Choroid plexus epithelial cell (primary cell): ENCODE results near the gene NRROS.

ENCODE experiments used
- DNase-seq: peaks from one replicate; pipeline ENCODE4 v3.0.0-alpha.2; 2010; ENCODE audit warnings: low read depth
- H3K4me3 ChIP-seq: 2 replicates; pipeline ENCODE4 v1.5.1; 2011; ENCODE audit warnings: low read depth, mild to moderate bottlenecking, control low read depth, low read length, moderate library complexity
- TF ChIP-seq, protein P1 (sequence below): conservative IDR thresholded peaks from 2 replicates; pipeline ENCODE4 v1.5.1; 2011; ENCODE audit warnings: low read depth, mild to moderate bottlenecking, control low read depth, inconsistent platforms, low read length, moderate library complexity

The NRROS gene

DNA sequence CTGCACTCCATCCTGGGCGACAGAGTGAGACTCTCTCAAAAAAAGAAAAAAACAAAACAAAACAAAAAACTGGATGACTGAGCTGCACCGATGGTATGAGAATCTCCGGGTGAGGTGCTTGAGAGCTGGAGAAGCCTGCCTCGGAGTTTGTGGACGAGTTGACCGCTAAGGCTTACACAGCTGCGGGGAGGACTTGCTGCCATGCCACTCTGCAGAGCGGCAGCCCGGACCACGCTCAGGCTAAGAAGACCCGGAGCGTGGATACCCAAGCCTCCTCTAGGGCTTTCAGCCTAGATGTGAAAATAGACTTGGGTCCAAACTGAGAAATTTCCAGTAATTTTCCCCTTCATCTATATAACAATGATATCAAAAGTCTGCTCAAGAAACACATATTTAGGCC lies 16.0 kb downstream of the NRROS start:
- no peak for DNase-seq
- TF ChIP-seq, protein P1, sequence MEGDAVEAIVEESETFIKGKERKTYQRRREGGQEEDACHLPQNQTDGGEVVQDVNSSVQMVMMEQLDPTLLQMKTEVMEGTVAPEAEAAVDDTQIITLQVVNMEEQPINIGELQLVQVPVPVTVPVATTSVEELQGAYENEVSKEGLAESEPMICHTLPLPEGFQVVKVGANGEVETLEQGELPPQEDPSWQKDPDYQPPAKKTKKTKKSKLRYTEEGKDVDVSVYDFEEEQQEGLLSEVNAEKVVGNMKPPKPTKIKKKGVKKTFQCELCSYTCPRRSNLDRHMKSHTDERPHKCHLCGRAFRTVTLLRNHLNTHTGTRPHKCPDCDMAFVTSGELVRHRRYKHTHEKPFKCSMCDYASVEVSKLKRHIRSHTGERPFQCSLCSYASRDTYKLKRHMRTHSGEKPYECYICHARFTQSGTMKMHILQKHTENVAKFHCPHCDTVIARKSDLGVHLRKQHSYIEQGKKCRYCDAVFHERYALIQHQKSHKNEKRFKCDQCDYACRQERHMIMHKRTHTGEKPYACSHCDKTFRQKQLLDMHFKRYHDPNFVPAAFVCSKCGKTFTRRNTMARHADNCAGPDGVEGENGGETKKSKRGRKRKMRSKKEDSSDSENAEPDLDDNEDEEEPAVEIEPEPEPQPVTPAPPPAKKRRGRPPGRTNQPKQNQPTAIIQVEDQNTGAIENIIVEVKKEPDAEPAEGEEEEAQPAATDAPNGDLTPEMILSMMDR, result no peak
- H3K4me3 ChIP-seq, result no peak overlapping the region

DNA sequence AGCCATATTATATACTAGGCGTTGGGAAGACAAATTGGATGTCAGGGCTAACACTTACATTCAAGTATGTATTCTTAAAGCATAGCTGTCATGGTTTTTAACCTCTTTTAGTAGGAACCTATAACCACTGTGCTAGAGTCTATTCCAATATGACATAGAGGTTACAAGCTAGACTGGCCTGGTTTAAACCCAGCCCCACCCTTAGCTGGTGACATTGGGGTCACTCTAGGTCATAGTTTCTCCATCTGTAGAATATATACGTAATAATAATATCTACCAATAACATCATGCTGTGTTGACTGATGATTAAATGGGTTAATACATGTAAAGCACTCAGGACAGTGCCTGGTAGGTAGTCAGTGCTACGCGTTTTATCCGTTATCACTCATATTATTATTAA lies 16.7 kb downstream of the NRROS start:
- no peak overlapping the region for H3K4me3 ChIP-seq
- no peak for DNase-seq
- TF ChIP-seq, protein P1, result no peak

DNA sequence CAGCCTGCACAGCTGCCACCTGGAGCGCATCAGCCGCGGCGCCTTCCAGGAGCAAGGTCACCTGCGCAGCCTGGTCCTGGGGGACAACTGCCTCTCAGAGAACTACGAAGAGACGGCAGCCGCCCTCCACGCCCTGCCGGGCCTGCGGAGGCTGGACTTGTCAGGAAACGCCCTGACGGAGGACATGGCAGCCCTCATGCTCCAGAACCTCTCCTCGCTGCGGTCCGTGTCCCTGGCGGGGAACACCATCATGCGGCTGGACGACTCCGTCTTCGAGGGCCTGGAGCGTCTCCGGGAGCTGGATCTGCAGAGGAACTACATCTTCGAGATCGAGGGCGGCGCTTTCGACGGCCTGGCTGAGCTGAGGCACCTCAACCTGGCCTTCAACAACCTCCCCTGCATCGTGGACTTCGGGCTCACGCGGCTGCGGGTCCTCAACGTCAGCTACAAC lies 20.4 kb downstream of the NRROS start:
- no peak overlapping the region for H3K4me3 ChIP-seq
- TF ChIP-seq, protein P1, result no peak
- no peak for DNase-seq

DNA sequence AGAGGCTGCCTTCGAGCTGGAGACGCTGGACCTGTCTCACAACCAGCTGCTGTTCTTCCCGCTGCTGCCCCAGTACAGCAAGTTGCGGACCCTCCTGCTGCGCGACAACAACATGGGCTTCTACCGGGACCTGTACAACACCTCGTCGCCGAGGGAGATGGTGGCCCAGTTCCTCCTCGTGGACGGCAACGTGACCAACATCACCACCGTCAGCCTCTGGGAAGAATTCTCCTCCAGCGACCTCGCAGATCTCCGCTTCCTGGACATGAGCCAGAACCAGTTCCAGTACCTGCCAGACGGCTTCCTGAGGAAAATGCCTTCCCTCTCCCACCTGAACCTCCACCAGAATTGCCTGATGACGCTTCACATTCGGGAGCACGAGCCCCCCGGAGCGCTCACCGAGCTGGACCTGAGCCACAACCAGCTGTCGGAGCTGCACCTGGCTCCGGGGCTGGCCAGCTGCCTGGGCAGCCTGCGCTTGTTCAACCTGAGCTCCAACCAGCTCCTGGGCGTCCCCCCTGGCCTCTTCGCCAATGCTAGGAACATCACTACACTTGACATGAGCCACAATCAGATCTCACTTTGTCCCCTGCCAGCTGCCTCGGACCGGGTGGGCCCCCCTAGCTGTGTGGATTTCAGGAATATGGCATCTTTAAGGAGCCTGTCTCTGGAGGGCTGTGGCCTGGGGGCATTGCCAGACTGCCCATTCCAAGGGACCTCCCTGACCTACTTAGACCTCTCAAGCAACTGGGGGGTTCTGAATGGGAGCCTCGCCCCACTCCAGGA lies 21.1 kb downstream of the NRROS start:
- H3K4me3 ChIP-seq, result no peak overlapping the region
- DNase-seq, result no peak
- TF ChIP-seq, protein P1, result no peak

DNA sequence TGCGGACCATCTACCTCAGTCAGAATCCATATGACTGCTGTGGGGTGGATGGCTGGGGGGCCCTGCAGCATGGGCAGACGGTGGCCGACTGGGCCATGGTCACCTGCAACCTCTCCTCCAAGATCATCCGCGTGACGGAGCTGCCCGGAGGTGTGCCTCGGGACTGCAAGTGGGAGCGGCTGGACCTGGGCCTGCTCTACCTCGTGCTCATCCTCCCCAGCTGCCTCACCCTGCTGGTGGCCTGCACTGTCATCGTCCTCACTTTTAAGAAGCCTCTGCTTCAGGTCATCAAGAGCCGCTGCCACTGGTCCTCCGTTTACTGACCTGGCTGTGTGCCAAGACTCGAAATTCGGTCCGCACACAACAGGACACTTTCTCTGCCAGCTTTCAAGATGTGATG lies 21.9 kb downstream of the NRROS start:
- no peak overlapping the region for H3K4me3 ChIP-seq
- DNase-seq, result no peak
- TF ChIP-seq, protein P1, result no peak

DNA sequence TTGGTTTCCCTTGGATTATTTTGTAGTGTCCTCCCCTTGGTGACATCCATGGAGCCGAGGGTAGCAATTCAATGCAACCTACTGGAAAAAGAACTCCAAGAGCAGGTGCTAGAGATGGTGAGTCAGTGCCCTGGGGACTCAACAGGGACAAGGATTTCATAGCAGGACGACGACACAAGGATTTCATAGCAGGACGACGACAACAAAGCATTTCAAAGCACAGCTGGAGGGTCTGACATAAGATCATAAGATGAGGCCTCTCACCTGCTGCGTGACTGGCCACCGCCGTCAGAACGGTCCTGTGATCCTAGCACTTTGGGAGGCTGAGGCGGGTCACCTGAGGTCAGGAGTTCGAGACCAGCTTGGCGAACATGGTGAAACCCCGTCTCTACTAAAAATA lies 22.5 kb downstream of the NRROS start:
- H3K4me3 ChIP-seq, result no peak overlapping the region
- no peak for DNase-seq
- TF ChIP-seq, protein P1, result no peak
